MM.1S (cell line): Measurements from ENCODE around the gene CXADR.

Experiments
- DNase-seq: peaks from one replicate; pipeline ENCODE4 v3.0.0-alpha.2; 2015
- H2AFZ ChIP-seq: fragments of 300-600 bp; sonication (generic); 2 replicates; pipeline ENCODE4 v1.6.0; 2016; ENCODE audit warnings: antibody characterized with exemption, low read length
- H3F3A ChIP-seq: fragments of 300-600 bp; sonication (generic); 2 replicates; pipeline ENCODE4 v1.6.1; 2016; ENCODE audit warnings: mild to moderate bottlenecking, antibody characterized with exemption, low read length, moderate library complexity, mixed read lengths; ENCODE audit not compliant: insufficient read depth
- H3K27ac ChIP-seq: fragments of 300-600 bp; sonication (generic); 2 replicates; pipeline ENCODE4 v1.5.1; 2016; ENCODE audit warnings: mild to moderate bottlenecking, low read length
- H3K27me3 ChIP-seq: fragments of 300-600 bp; sonication (generic); replicated peaks from 2 replicates; pipeline ENCODE4 v1.6.0; 2016; ENCODE audit warnings: low read length; ENCODE audit not compliant: insufficient read depth
- H3K36me3 ChIP-seq: fragments of 300-600 bp; sonication (generic); replicated peaks from 2 replicates; pipeline ENCODE4 v1.6.1; 2016; ENCODE audit warnings: mild to moderate bottlenecking, low read length, mixed read lengths; ENCODE audit not compliant: insufficient read depth
- H3K4me1 ChIP-seq: fragments of 300-600 bp; sonication (generic); 2 replicates; pipeline ENCODE4 v1.6.1; 2016; ENCODE audit warnings: low read length, mixed read lengths
- H3K4me2 ChIP-seq: fragments of 300-600 bp; sonication (generic); 2 replicates; pipeline ENCODE4 v1.6.0; 2016; ENCODE audit warnings: low read depth, low read length
- H3K4me3 ChIP-seq: fragments of 300-600 bp; sonication (generic); 2 replicates; pipeline ENCODE4 v1.5.1; 2016; ENCODE audit warnings: low read length, mixed read lengths
- H3K79me2 ChIP-seq: fragments of 300-600 bp; sonication (generic); 2 replicates; pipeline ENCODE4 v1.6.1; 2016; ENCODE audit warnings: mixed run types, low read length, mixed read lengths
- H3K9ac ChIP-seq: fragments of 300-600 bp; sonication (generic); 2 replicates; pipeline ENCODE4 v1.6.1; 2016; ENCODE audit warnings: low read length, mixed read lengths
- H3K9me2 ChIP-seq: fragments of 300-600 bp; sonication (generic); replicated peaks from 2 replicates; pipeline ENCODE4 v1.6.1; 2016; ENCODE audit warnings: mild to moderate bottlenecking, low read length, mixed read lengths; ENCODE audit not compliant: insufficient read depth
- H3K9me3 ChIP-seq: fragments of 300-600 bp; sonication (generic); replicated peaks from 2 replicates; pipeline ENCODE4 v1.6.1; 2016; ENCODE audit warnings: mild to moderate bottlenecking, low read length, mixed read lengths; ENCODE audit not compliant: insufficient read depth
- H4K20me1 ChIP-seq: fragments of 300-600 bp; sonication (generic); 2 replicates; pipeline ENCODE4 v1.6.1; 2016; ENCODE audit warnings: mild to moderate bottlenecking, low read length, moderate library complexity, mixed read lengths; ENCODE audit not compliant: insufficient read depth
- CTCF ChIP-seq: fragments of 300-600 bp; sonication (generic); IDR thresholded peaks from 2 replicates; pipeline ENCODE4 v1.5.1; 2016; ENCODE audit warnings: antibody characterized with exemption, low read length, mixed read lengths
- EZH2 ChIP-seq: fragments of 300-600 bp; sonication (generic); optimal IDR thresholded peaks from 2 replicates; pipeline ENCODE3; 2017; ENCODE audit warnings: low read depth, mild to moderate bottlenecking, antibody characterized with exemption, low read length, mixed read lengths
- EZH2phosphoT487 ChIP-seq: fragments of 300-600 bp; sonication (generic); IDR thresholded peaks from 2 replicates; pipeline ENCODE4 v1.6.1; 2018; ENCODE audit warnings: antibody characterized with exemption, low read length

The CXADR gene

DNA sequence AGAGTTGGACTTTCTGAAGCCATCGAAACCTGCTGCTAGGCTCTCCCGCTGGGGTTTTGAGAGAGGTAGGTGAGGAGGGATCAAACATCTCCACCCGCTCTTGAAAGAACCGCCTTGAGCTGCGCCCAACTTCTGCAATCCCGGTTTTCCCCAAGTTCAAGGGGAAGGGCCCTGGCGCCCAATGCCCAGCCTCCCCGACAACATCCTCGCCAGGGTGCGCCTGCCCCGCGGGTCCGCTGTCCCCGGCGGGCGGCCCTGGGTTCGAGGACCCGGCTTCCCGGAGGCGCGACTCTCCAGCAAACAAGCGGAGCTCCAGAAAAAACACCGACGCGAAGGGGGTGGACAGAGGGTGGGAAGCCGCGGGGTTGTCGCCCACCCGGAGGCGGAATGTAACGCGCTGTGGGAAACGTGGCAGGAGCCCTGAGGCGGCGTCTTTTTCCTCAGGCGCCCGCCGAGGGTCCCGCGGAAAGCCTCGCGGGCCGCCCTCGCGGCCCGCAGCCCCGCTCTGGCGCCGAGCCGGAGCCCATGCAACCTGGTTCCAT is 99.3 kb downstream of the CXADR start:
- Histone ChIP-seq H3K9me2 (no peaks in the 10 kb centered on the region), H3K4me1 (peaks cover 6% of the 10 kb centered on the region), H3K27me3 (no peaks in the 10 kb centered on the region), H3K9me3 (no peaks in the 10 kb centered on the region), H3K4me2 (peak overlapping the region; percentile 87), H4K20me1 (peaks cover 15% of the 10 kb centered on the region), H3K27ac (peak overlapping the region; percentile 66), H2AFZ (peak overlapping the region; percentile 68), H3K79me2 (peaks cover 55% of the 10 kb centered on the region), H3K4me3 (peak overlapping the region; percentile 89), H3K9ac (peak overlapping the region; percentile 90), H3F3A (peaks cover 15% of the 10 kb centered on the region), H3K36me3 (peaks cover 11% of the 10 kb centered on the region)
- TF ChIP-seq EZH2phosphoT487: no peak
- no peak for TF ChIP-seq EZH2
- no peak for TF ChIP-seq CTCF
- DNase-seq: peak; percentile 33

GRCh38 chr21:17612565-17613241 is 99.9 kb downstream of the CXADR start, which contains the start of gene BTG3:
Gene BTG3, minus strand, starts transcription at chr21:17612901. Its CDS starts 3,757 bp downstream, at chr21:17609144.
- TF ChIP-seq EZH2 (no peak), CTCF (no peak), EZH2phosphoT487 (no peak)
- no peaks in the 10 kb centered on the region for H3K9me2 ChIP-seq
- peak within 1 kb of the TSS; percentile 89 for H3K4me3 ChIP-seq
- H3K9ac ChIP-seq: peak within 1 kb of the TSS; percentile 90
- H3K4me1 ChIP-seq: peaks cover 6% of the 10 kb centered on the region
- DNase-seq: peak; percentile 89
- no peaks in the 10 kb centered on the region for H3K27me3 ChIP-seq
- peaks cover 15% of the 10 kb centered on the region for H3F3A ChIP-seq
- H3K27ac ChIP-seq: peak within 1 kb of the TSS; percentile 66
- H4K20me1 ChIP-seq: peaks cover 11% of the 10 kb centered on the region
- peaks cover 5% of the 10 kb centered on the region; the same call in 1 of the 2 replicates for H3K36me3 ChIP-seq
- peak within 1 kb of the TSS; percentile 87 for H3K4me2 ChIP-seq
- H3K79me2 ChIP-seq: peaks cover 49% of the 10 kb centered on the region
- no peaks in the 10 kb centered on the region for H3K9me3 ChIP-seq
- H2AFZ ChIP-seq: peak within 1 kb of the TSS; percentile 93

DNA sequence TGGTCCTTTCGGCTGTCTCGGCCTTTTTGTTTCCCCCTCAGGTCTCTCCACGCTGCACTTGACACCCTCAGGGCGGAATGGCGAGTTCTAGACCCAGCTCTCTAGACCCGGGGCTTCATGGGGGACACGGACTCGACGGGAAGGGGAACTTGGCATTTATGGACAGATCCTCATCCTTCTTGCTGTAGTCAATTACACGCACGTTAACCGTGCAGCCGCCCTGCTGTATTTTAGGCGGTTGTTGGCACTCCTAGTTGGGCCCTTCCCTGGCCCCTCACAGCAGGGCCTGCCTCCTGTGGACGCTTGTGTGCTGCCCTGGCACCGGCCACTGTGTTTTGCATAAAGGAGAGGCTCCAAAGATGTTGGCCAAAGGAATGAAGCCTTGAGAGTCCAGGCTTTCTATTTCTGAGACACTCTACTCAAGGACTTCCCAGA is 100.4 kb downstream of the CXADR start:
- Histone ChIP-seq H2AFZ (peak overlapping the region; percentile 93), H3K9me3 (no peaks in the 10 kb centered on the region), H3K4me1 (peaks cover 6% of the 10 kb centered on the region), H3K4me2 (peak overlapping the region; percentile 87), H3K27ac (no peak overlapping the region), H3K4me3 (peak overlapping the region; percentile 60), H3K79me2 (peaks cover 43% of the 10 kb centered on the region), H4K20me1 (peaks cover 11% of the 10 kb centered on the region), H3K9me2 (no peaks in the 10 kb centered on the region), H3K27me3 (no peaks in the 10 kb centered on the region), H3K9ac (peak overlapping the region; percentile 54; the same call in 1 of the 2 replicates), H3K36me3 (peaks cover 4% of the 10 kb centered on the region; the same call in 1 of the 2 replicates), H3F3A (peaks cover 15% of the 10 kb centered on the region)
- DNase-seq: no peak
- TF ChIP-seq EZH2 (no peak), CTCF (no peak), EZH2phosphoT487 (no peak)
